ENCODE results near the gene GMIP. TPM values are rescaled to one million over a fixed set of nuclear protein-coding genes. Genes with fewer than 3 reads are reported as not detected.
"Not testable (repeated sequence)": the region's sequence is repeated elsewhere in the genome, so short reads cannot be mapped to it uniquely, and the experiment has no call there.

Gene GMIP
- total RNA-seq, 4 donors from 2014 or later = 10.1 to 14.4 (median 13.4) TPM

DNA sequence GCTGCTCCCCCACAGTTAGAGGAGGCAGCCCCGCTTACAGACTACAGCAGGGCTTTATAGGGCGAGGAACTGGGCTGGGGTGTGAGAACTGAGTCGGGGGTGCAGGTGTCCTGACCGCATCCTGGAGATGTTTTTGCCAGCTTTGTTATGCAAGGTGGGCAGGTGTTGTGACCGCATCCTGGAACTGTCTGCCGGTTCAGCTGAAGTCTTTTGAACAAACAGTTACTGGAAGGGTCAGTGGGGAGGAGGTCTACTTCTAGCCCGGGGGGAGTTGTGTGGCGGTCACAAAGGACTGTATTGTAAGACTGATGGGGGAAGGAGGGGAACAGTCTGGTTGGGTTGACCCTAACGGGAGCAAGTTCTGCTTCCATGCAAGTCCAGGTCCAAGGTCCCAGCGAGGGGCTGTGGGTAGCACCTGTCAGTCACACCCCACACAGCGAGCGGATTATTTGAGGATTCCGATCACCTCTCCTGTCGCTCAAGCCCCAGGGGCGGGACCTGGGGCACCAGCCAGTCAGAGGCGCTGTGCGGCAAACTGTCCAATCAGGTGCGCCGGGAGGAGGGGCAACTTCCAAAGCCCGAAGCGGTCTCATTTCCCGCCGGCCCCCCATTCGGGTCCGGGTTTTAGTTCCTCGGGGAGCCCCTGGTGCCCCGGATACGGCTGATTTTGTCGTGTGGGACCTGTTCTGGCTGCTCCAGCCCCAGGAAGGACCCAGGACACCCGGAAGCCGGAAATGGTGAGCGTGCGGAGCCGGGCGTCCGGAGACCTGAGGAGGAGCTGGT, 25.0 kb upstream of the GMIP start, which contains the start of gene ZNF101:
ZNF101 (plus strand) TSS at position 610 of the 783 bp plus-strand sequence; CDS start at position 735, 125 bp downstream.
- 6% methylated on average over 30 of the region's 36 CpGs for WGBS
- Histone ChIP-seq H3K4me3 (peak within 1 kb of the TSS; percentile 76), H3K27me3 (no peaks in the 10 kb centered on the region), H3K27ac (peak within 1 kb of the TSS; percentile 85), H3K4me1 (peaks cover 23% of the 10 kb centered on the region), H3K36me3 (peaks cover 12% of the 10 kb centered on the region), H3K9me3 (no peaks in the 10 kb centered on the region)
- TF ChIP-seq POLR2A (IDR thresholded peaks at IDR 0.05) = peak; percentile 24 to 26
- TF ChIP-seq CTCF (IDR thresholded peaks at IDR 0.05) = no peak
- no peak for TF ChIP-seq EP300 (IDR thresholded peaks at IDR 0.05)
- TF ChIP-seq POLR2AphosphoS5 (IDR thresholded peaks at IDR 0.05) = peak in 1 of 3 donors; percentile 34
- peak; percentile 96 to 97 for DNase-seq (ENCODE audit: low spot score in 2 of 2)

- not testable (repeated sequence) for H3K27me3 ChIP-seq; DNase-seq (ENCODE audit: low spot score in 2 of 2); H3K9me3 ChIP-seq; H3K36me3 ChIP-seq; H3K4me3 ChIP-seq; H3K27ac ChIP-seq
- H3K4me1 ChIP-seq = peaks cover 45% of the 10 kb centered on the region
- WGBS = over 99% methylated on average over 22 of the region's 22 CpGs
These were observed 22.0 kb upstream of the GMIP start for GRCh38 chr19:19665420-19665948.

DNA sequence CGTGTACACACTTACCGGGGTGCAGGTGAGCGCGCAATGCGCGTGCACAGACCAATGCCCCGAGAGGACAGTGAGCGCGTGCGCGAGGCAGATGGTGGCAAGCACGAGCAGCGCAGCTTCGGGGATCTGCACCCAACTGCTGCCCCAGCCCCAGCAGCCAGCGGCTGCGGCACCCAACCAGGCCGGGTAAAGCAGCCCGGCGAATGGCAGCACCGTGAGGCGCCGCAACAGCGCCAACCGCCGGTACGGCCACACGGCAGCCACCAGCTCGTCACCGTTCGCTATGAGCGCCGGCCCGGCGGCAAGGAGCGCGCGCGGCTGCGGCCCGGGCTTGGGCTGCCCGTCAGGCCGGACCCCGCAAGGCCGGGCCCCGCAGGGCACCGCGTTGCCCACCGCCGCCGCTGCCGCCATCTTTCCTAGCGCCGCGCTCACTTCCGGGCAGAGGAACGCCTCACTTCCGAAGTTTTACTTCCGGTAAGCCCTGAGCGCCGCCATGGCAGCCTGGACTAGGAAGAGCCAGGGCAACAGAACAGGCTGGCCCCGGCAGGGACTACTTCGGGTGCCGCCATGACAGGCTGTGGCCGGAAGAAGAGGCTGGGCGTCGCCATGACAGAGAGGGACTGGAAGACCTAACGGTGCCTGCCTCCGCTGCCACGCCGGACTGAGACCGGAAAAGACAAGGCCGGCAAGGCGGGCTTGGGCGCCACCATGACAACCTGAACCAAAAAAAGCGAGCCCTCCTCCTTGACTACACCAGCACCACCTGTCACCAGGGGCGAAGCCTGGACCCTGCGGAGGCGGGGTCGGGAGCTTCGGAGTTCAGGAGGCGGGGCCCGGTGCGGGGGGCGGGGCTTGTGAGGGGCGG, 20.0 kb upstream of the GMIP start, which contains the start of gene ATP13A1:
ATP13A1 (minus strand) TSS at position 421 of the 865 bp plus-strand sequence; CDS start at position 411, 10 bp downstream.
- TF ChIP-seq EP300 (IDR thresholded peaks at IDR 0.05) (no peak), POLR2AphosphoS5 (IDR thresholded peaks at IDR 0.05) (peak; percentile 4 to 95 (median 89)), POLR2A (IDR thresholded peaks at IDR 0.05) (peak in 1 of 2 donors; percentile 67), CTCF (IDR thresholded peaks at IDR 0.05) (peak in 1 of 2 donors; percentile 18)
- Histone ChIP-seq H3K4me1 (peaks cover 32% of the 10 kb centered on the region), H3K27ac (peak within 1 kb of the TSS; percentile 96), H3K9me3 (no peaks in the 10 kb centered on the region), H3K4me3 (peak within 1 kb of the TSS; percentile 99), H3K36me3 (peaks cover 14% of the 10 kb centered on the region), H3K27me3 (no peaks in the 10 kb centered on the region)
- peak; percentile 98 for DNase-seq (ENCODE audit: low spot score in 2 of 2)
- 0% methylated on average over 4 of the region's 85 CpGs for WGBS

- H3K27ac ChIP-seq = peak overlapping the region; percentile 96
- peak in 1 of 2 donors; percentile 73 for DNase-seq (ENCODE audit: low spot score in 2 of 2)
- no peaks in the 10 kb centered on the region for H3K27me3 ChIP-seq
- peak overlapping the region; percentile 99 for H3K4me3 ChIP-seq
- peaks cover 26% of the 10 kb centered on the region for H3K4me1 ChIP-seq
- WGBS = 25% methylated on average over 5 of the region's 17 CpGs
- no peaks in the 10 kb centered on the region for H3K9me3 ChIP-seq
- no peak for TF ChIP-seq CTCF (IDR thresholded peaks at IDR 0.05)
- TF ChIP-seq EP300 (IDR thresholded peaks at IDR 0.05) = no peak
- TF ChIP-seq POLR2AphosphoS5 (IDR thresholded peaks at IDR 0.05) = no peak
- no peak for TF ChIP-seq POLR2A (IDR thresholded peaks at IDR 0.05)
- peaks cover 20% of the 10 kb centered on the region for H3K36me3 ChIP-seq
These were observed 19.4 kb upstream of the GMIP start for GRCh38 chr19:19662871-19663255.

DNA sequence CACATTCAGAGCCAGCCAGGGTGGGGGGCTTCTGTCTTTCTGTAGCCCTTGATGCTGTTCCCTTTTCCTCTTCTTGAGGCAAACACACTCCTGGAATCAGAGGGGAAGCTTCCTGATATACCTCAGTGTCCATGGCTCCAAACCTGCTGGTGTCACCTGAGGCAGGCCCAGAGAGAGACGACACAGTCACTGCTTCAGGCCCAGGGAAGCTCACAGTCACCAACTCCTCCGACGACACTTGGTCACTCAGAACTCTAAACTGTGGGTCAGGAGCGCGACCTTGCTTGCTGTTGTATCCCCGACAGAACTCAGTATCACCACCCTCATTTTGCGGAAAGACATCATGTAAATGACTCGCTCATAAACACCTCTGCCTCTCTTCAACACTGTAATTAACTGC, 18.9 kb upstream of the GMIP start:
- Histone ChIP-seq H3K4me3 (peak overlapping the region; percentile 99), H3K27me3 (no peaks in the 10 kb centered on the region), H3K4me1 (peaks cover 26% of the 10 kb centered on the region), H3K9me3 (no peaks in the 10 kb centered on the region), H3K27ac (no peak overlapping the region), H3K36me3 (peaks cover 25% of the 10 kb centered on the region)
- 86% methylated on average over 8 of the region's 8 CpGs for WGBS
- no peak for TF ChIP-seq POLR2A (IDR thresholded peaks at IDR 0.05)
- no peak for TF ChIP-seq CTCF (IDR thresholded peaks at IDR 0.05)
- no peak for TF ChIP-seq EP300 (IDR thresholded peaks at IDR 0.05)
- TF ChIP-seq POLR2AphosphoS5 (IDR thresholded peaks at IDR 0.05) = no peak
- no peak for DNase-seq (ENCODE audit: low spot score in 2 of 2)
